IMR-90 (cell line): ENCODE results near the gene AAK1. TPM values are rescaled to one million over a fixed set of nuclear protein-coding genes. Genes with fewer than 3 reads are reported as not detected.

Source experiments
- ATAC-seq: fragments of 200-7000 bp; cut with Tn5 transposase; 2 replicates; pipeline ENCODE4 v1.9.1; 2020; ENCODE audit warnings: low read depth, mild to moderate bottlenecking, moderate library complexity
- BruUV-seq: library from RNA; stranded (reverse); fragments of 400-500 nt; replicated peaks from 2 replicates; lab custom pipeline; 2021; lab: Mats Ljungman, UMichigan
- CTCF ChIA-PET: fragments of 300-600 bp; formaldehyde crosslinking; extraction: SDS; loops from one replicate; lab custom pipeline; 2021; ENCODE audit warnings: antibody characterized with exemption; lab: Yijun Ruan, JAX
- POLR2A ChIA-PET: fragments of 300-600 bp; sonication (Branson Sonifier 250); formaldehyde crosslinking; loops from one replicate; lab custom pipeline; 2022; ENCODE audit warnings: antibody characterized with exemption; ENCODE audit not compliant: unreplicated experiment; lab: Charles Lee
- DNase-seq: peaks from one replicate; pipeline ENCODE4 v3.0.0; 2013
- H2AFZ ChIP-seq: replicated peaks from 2 replicates; pipeline ENCODE3; 2013; ENCODE audit warnings: low read length, mild to moderate bottlenecking; ENCODE audit not compliant: poor library complexity
- H2AK5ac ChIP-seq: 2 replicates; pipeline ENCODE4 v1.6.1; 2013; ENCODE audit warnings: low read depth, low read length, inconsistent platforms
- H2AK9ac ChIP-seq: replicated peaks from 2 replicates; pipeline ENCODE3; 2013; ENCODE audit warnings: mild to moderate bottlenecking, low read depth, low read length, moderate library complexity; ENCODE audit not compliant: poor library complexity
- H2BK120ac ChIP-seq: 2 replicates; pipeline ENCODE4 v1.6.1; 2013; ENCODE audit warnings: low read depth, low read length, inconsistent platforms
- H2BK15ac ChIP-seq: 3 replicates; pipeline ENCODE4 v1.6.1; 2013; ENCODE audit warnings: low read depth, low read length, inconsistent platforms
- H2BK20ac ChIP-seq: 2 replicates; pipeline ENCODE4 v1.6.1; 2013; ENCODE audit warnings: low read depth, mild to moderate bottlenecking, inconsistent platforms, low read length, moderate library complexity
- H2BK5ac ChIP-seq: 2 replicates; pipeline ENCODE4 v1.6.1; 2013; ENCODE audit warnings: mild to moderate bottlenecking, low read depth, low read length, inconsistent platforms; ENCODE audit not compliant: poor library complexity, severe bottlenecking
- H3K14ac ChIP-seq: replicated peaks from 2 replicates; pipeline ENCODE4 v1.6.1; 2013; ENCODE audit warnings: low read depth, low read length, inconsistent platforms
- H3K18ac ChIP-seq: 2 replicates; pipeline ENCODE4 v1.6.1; 2013; ENCODE audit warnings: low read depth, low read length, control low read depth
- H3K23ac ChIP-seq: 2 replicates; pipeline ENCODE4 v1.6.1; 2013; ENCODE audit warnings: low read depth, low read length, inconsistent platforms
- H3K27ac ChIP-seq: 2 replicates; pipeline ENCODE4 v1.5.1; 2013; ENCODE audit warnings: mild to moderate bottlenecking, control low read depth, low read length; ENCODE audit not compliant: insufficient read depth
- H3K27me3 ChIP-seq: 2 replicates; pipeline ENCODE4 v1.6.1; 2013; ENCODE audit warnings: low read length; ENCODE audit not compliant: control insufficient read depth, insufficient read depth
- H3K36me3 ChIP-seq: 2 replicates; pipeline ENCODE4 v1.6.1; 2013; ENCODE audit warnings: low read length, mixed read lengths; ENCODE audit not compliant: control insufficient read depth, insufficient read depth
- H3K4ac ChIP-seq: 2 replicates; pipeline ENCODE4 v1.6.1; 2013; ENCODE audit warnings: low read depth, low read length, inconsistent platforms
- H3K4me1 ChIP-seq: 2 replicates; pipeline ENCODE4 v1.6.1; 2013; ENCODE audit warnings: low read length, mixed read lengths; ENCODE audit not compliant: control insufficient read depth, insufficient read depth
- H3K4me2 ChIP-seq: 2 replicates; pipeline ENCODE4 v1.6.1; 2013; ENCODE audit warnings: low read depth, mild to moderate bottlenecking, control low read depth, low read length, moderate library complexity
- H3K4me3 ChIP-seq: 2 replicates; pipeline ENCODE4 v1.5.1; 2013; ENCODE audit warnings: low read depth, mild to moderate bottlenecking, control low read depth, low read length, moderate library complexity; ENCODE audit not compliant: insufficient read depth
- H3K56ac ChIP-seq: 2 replicates; pipeline ENCODE4 v1.6.1; 2013; ENCODE audit warnings: low read length, inconsistent platforms; ENCODE audit not compliant: insufficient read depth; ENCODE audit errors: extremely low read depth
- H3K79me1 ChIP-seq, 2 experiments: 2 replicates each; pipeline ENCODE4 v1.6.1; 2013; ENCODE audit warnings: low read length in 2 of 2, inconsistent platforms in 1 of 2, low read depth in 1 of 2
- H3K9ac ChIP-seq: 2 replicates; pipeline ENCODE4 v1.6.1; 2013; ENCODE audit warnings: low read depth, low read length, control low read depth
- H3K9me1 ChIP-seq: 2 replicates; pipeline ENCODE4 v1.6.1; 2013; ENCODE audit warnings: low read length, inconsistent platforms; ENCODE audit not compliant: insufficient read depth
- H3K9me3 ChIP-seq: 2 replicates; pipeline ENCODE4 v1.6.1; 2013; ENCODE audit warnings: low read length; ENCODE audit not compliant: control insufficient read depth, insufficient read depth
- H4K20me1 ChIP-seq: 2 replicates; pipeline ENCODE4 v1.6.1; 2013; ENCODE audit warnings: low read length, inconsistent platforms; ENCODE audit not compliant: insufficient read depth
- H4K5ac ChIP-seq: 2 replicates; pipeline ENCODE4 v1.6.1; 2013; ENCODE audit warnings: mild to moderate bottlenecking, low read depth, low read length, control low read depth
- H4K8ac ChIP-seq, 2 experiments: 2 replicates each; pipeline ENCODE4 v1.6.1; 2013; ENCODE audit warnings: low read depth in 2 of 2, low read length in 2 of 2, control low read depth in 1 of 2, inconsistent platforms in 1 of 2
- H4K91ac ChIP-seq: 2 replicates; pipeline ENCODE4 v1.6.1; 2013; ENCODE audit warnings: low read depth, low read length, inconsistent platforms; ENCODE audit not compliant: insufficient read depth
- BHLHE40 ChIP-seq: fragments of 150-350 bp; IDR thresholded peaks from 2 replicates; pipeline ENCODE4 v1.6.1; 2016; ENCODE audit warnings: mild to moderate bottlenecking, low read depth, low read length
- CEBPB ChIP-seq: IDR thresholded peaks from 2 replicates; pipeline ENCODE4 v1.6.1; 2012; ENCODE audit warnings: low read depth, low read length, improper control_type of control experiment
- CHD1 ChIP-seq: IDR thresholded peaks from 2 replicates; pipeline ENCODE4 v1.6.1; 2012; ENCODE audit warnings: low read depth, low read length, improper control_type of control experiment
- CTCF ChIP-seq: conservative IDR thresholded peaks from 2 replicates; pipeline ENCODE4 v1.5.1; 2012; ENCODE audit warnings: mild to moderate bottlenecking, low read depth, low read length, improper control_type of control experiment
- ELK1 ChIP-seq: fragments of 150-350 bp; IDR thresholded peaks from 2 replicates; pipeline ENCODE4 v1.6.1; 2016; ENCODE audit warnings: low read depth, mild to moderate bottlenecking, low read length, moderate library complexity, borderline replicate concordance
- MAFK ChIP-seq: IDR thresholded peaks from 2 replicates; pipeline ENCODE4 v1.6.1; 2012; ENCODE audit warnings: low read depth, low read length, improper control_type of control experiment
- MAZ ChIP-seq: IDR thresholded peaks from 2 replicates; pipeline ENCODE4 v1.6.1; 2012; ENCODE audit warnings: low read depth, mild to moderate bottlenecking, low read length, improper control_type of control experiment, moderate library complexity, borderline replicate concordance
- NFE2L2 ChIP-seq: fragments of 150-350 bp; IDR thresholded peaks from 2 replicates; pipeline ENCODE4 v1.6.1; 2016; ENCODE audit warnings: low read depth, mild to moderate bottlenecking, low read length
- POLR2A ChIP-seq: IDR thresholded peaks from 2 replicates; pipeline ENCODE4 v1.6.1; 2012; ENCODE audit warnings: mild to moderate bottlenecking, low read depth, low read length
- RAD21 ChIP-seq: IDR thresholded peaks from 2 replicates; pipeline ENCODE4 v1.6.1; 2012; ENCODE audit warnings: low read length, improper control_type of control experiment
- RCOR1 ChIP-seq: IDR thresholded peaks from 2 replicates; pipeline ENCODE4 v1.6.1; 2012; ENCODE audit warnings: mild to moderate bottlenecking, low read length, improper control_type of control experiment; ENCODE audit not compliant: insufficient replicate concordance
- RFX5 ChIP-seq: IDR thresholded peaks from 2 replicates; pipeline ENCODE4 v1.8.0; 2012; ENCODE audit warnings: low read depth, mild to moderate bottlenecking, low read length, moderate library complexity
- SMC3 ChIP-seq: fragments of 150-350 bp; IDR thresholded peaks from 2 replicates; pipeline ENCODE4 v1.6.1; 2016; ENCODE audit warnings: low read depth, mild to moderate bottlenecking, antibody characterized with exemption, low read length, moderate library complexity
- WGBS, 2 experiments: methylation state at CpG; one replicate each; pipeline versions ENCODE4 v1.1.5 to v1.1.7; 2013; ENCODE audit warnings: missing lambda C conversion rate in 2 of 2; ENCODE audit not compliant: insufficient read length in 1 of 2; ENCODE audit errors: extremely low coverage in 2 of 2; 5-methylcytosine and 5-hydroxymethylcytosine counted together
- dilution Hi-C: fragments of 300-500 bp; cut with HindIII; formaldehyde crosslinking; loops from one replicate; pipeline ENCODE4 v1.14.3; 2018; ENCODE audit warnings: low sequenced_read_pairs; ENCODE audit not compliant: unreplicated experiment
- in situ Hi-C: fragments of 300-500 bp; cut with MboI; formaldehyde crosslinking; loops from 3 replicates; pipeline ENCODE4 v1.14.3; 2019; ENCODE audit warnings: low sequenced_read_pairs, inconsistent platforms, mixed read lengths
- intact Hi-C: fragments of 100-400 bp; cut with micrococcal nuclease; formaldehyde crosslinking; loops from 2 replicates; pipeline ENCODE4 v1.10.0; 2022
- polyA plus RNA-seq, 3 experiments: library from polyadenylated mRNA; depleted of rRNA; stranded (reverse); fragments of >200 nt; gene quantifications; 2 replicates each; pipeline ENCODE4 v1.2.3, GENCODE V29; 2012; ENCODE audit warnings: low replicate concordance in 1 of 3
- total RNA-seq: library from RNA; depleted of rRNA; stranded (reverse); fragments of >200 nt; gene quantifications from 2 replicates; pipeline ENCODE4 v1.2.3, GENCODE V29; 2012

The AAK1 gene
- total and polyA plus RNA-seq, 2 of the 4 experiments (the other 2 are of a cell fraction): 21.9 to 26.5 TPM

GRCh38 chr2:69483024-69483423, 160.5 kb downstream of the AAK1 start:
- Histone ChIP-seq H3K27me3 (no peaks in the 10 kb centered on the region), H3K23ac (no peak overlapping the region), H3K56ac (no peak overlapping the region), H3K4me3 (no peak overlapping the region), H3K4me2 (no peak overlapping the region), H3K4ac (no peak overlapping the region), H3K36me3 (peaks cover 21% of the 10 kb centered on the region), H3K79me1 (peaks cover 10 to 21% of the 10 kb centered on the region in 2 experiments; a peak in 3 of 4 replicates), H3K27ac (no peak overlapping the region), H2AK9ac (no peak overlapping the region), H2BK20ac (no peak overlapping the region), H3K9me1 (peaks cover 6% of the 10 kb centered on the region; the same call in 1 of the 2 replicates), H2BK15ac (no peak overlapping the region), H3K14ac (no peak overlapping the region), H4K91ac (no peak overlapping the region; the same call in 1 of the 2 replicates), H4K5ac (no peak overlapping the region), H3K18ac (no peak overlapping the region), H3K9me3 (no peaks in the 10 kb centered on the region), H3K4me1 (no peaks in the 10 kb centered on the region), H2AK5ac (no peak overlapping the region), H4K8ac (no peak overlapping the region), H3K9ac (no peak overlapping the region), H2BK5ac (no peak overlapping the region), H2AFZ (no peak overlapping the region), H4K20me1 (no peaks in the 10 kb centered on the region), H2BK120ac (no peak overlapping the region)
- ChIA-PET POLR2A (no interaction called here), CTCF (no interaction called here)
- intact Hi-C loops (no loop called here), in situ Hi-C loops (no loop called here), dilution Hi-C loops (no loop called here)
- ATAC-seq (no peak), DNase-seq (no peak)
- TF ChIP-seq SMC3: no peak
- no peak for TF ChIP-seq RCOR1
- TF ChIP-seq CEBPB: no peak
- TF ChIP-seq RFX5: no peak
- TF ChIP-seq MAFK: no peak
- no peak for TF ChIP-seq MAZ
- no peak for TF ChIP-seq RAD21
- no peak for TF ChIP-seq NFE2L2
- no peak for TF ChIP-seq CTCF
- TF ChIP-seq ELK1: no peak
- TF ChIP-seq BHLHE40: no peak
- no peak for TF ChIP-seq CHD1
- TF ChIP-seq POLR2A: no peak
- WGBS, 2 experiments: no CpG with 5 or more reads among the region's 4 CpGs
- BruUV-seq: no TSS peak
